LoVo (cell line): ENCODE data around the gene SRM.
"Not testable (repeated sequence)": the region's sequence is repeated elsewhere in the genome, so short reads cannot be mapped to it uniquely, and the experiment has no call there.

Source experiments
- DNase-seq: peaks from one replicate; pipeline ENCODE4 v3.0.0-alpha.2; 2016; ENCODE audit warnings: low spot score

SRM gene

GRCh38 chr1:11064942-11065341 is 5.1 kb upstream of the SRM start:
- DNase-seq: no peak

- not testable (repeated sequence) for DNase-seq
Measured at GRCh38 chr1:11063937-11064537, 4.2 kb upstream of the SRM start.

- no peak for DNase-seq
Measured at GRCh38 chr1:11062965-11063401, 3.2 kb upstream of the SRM start.

GRCh38 chr1:11061652-11062365 is 2.0 kb upstream of the SRM start:
- DNase-seq: no peak

GRCh38 chr1:11059155-11059967 is 457 bp downstream of the SRM start:
- DNase-seq: no peak

- no peak for DNase-seq
Measured at GRCh38 chr1:11058595-11059154, 1.1 kb downstream of the SRM start.

GRCh38 chr1:11058026-11058425 is 1.8 kb downstream of the SRM start:
- DNase-seq: no peak

GRCh38 chr1:11057477-11057876 is 2.3 kb downstream of the SRM start:
- DNase-seq: no peak

- DNase-seq: no peak
Measured at GRCh38 chr1:11056504-11056903, 3.3 kb downstream of the SRM start.

- DNase-seq: no peak
Measured at GRCh38 chr1:11055676-11056075, 4.1 kb downstream of the SRM start.

- no peak for DNase-seq
Measured at GRCh38 chr1:11054666-11055065, 5.2 kb downstream of the SRM start.

GRCh38 chr1:11054181-11054580 is 5.6 kb downstream of the SRM start:
- no peak for DNase-seq

- no peak for DNase-seq
Measured at GRCh38 chr1:11053758-11054137, 6.1 kb downstream of the SRM start.

GRCh38 chr1:11052839-11053757 is 6.7 kb downstream of the SRM start:
- DNase-seq: no peak

GRCh38 chr1:11051781-11052511 is 7.9 kb downstream of the SRM start:
- DNase-seq: no peak

- DNase-seq: not testable (repeated sequence)
Measured at GRCh38 chr1:11051121-11051520, 8.7 kb downstream of the SRM start.

- DNase-seq: no peak
Measured at GRCh38 chr1:11046625-11047365, 13.0 kb downstream of the SRM start, which contains the start of gene MASP2. TSS of gene MASP2 (minus strand) at chr1:11047239. CDS start at chr1:11047207, 32 bp downstream.

GRCh38 chr1:11046270-11046566 is 13.6 kb downstream of the SRM start:
- no peak for DNase-seq

GRCh38 chr1:11045428-11046269 is 14.2 kb downstream of the SRM start:
- DNase-seq: no peak
